Heart right ventricle (tissue), 16 donors: Measurements from ENCODE around the gene HORMAD2. TPM values are rescaled to one million over a fixed set of nuclear protein-coding genes. Genes with fewer than 3 reads are reported as not detected.

ENCODE experiments used
- ATAC-seq, 8 donors: fragments of 200-7000 bp; cut with Tn5 transposase; one replicate each; pipeline ENCODE4 v1.9.1; 2020; ENCODE audit warnings: mild to moderate bottlenecking in 8 of 8, moderate library complexity in 8 of 8, moderate number of reproducible peaks in 1 of 8
- DNase-seq, 2 donors: peaks; one replicate each; pipeline ENCODE4 v3.0.0-alpha.2; 2020
- H3K27ac ChIP-seq, 10 donors: fragments of 200-600 bp; sonication (generic) in 2 of 10; one replicate each; pipeline versions ENCODE4 v1.5.0 to v1.8.0; 2020 to 2022; ENCODE audit warnings: mild to moderate bottlenecking in 3 of 10
- H3K27me3 ChIP-seq, 7 donors: fragments of 200-600 bp; one replicate each; pipeline ENCODE4 v1.8.0; 2021 to 2022; ENCODE audit warnings: mild to moderate bottlenecking in 2 of 7
- H3K36me3 ChIP-seq, 9 donors: fragments of 200-600 bp; sonication (generic) in 1 of 9; one replicate each; pipeline versions ENCODE4 v1.5.0 to v1.8.0; 2020 to 2022; ENCODE audit warnings: mild to moderate bottlenecking in 2 of 9
- H3K4me1 ChIP-seq, 9 donors: fragments of 200-600 bp; sonication (generic) in 1 of 9; one replicate each; pipeline versions ENCODE4 v1.5.0 to v1.8.0; 2020 to 2022; ENCODE audit warnings: mild to moderate bottlenecking in 4 of 9
- H3K4me3 ChIP-seq, 10 donors: fragments of 200-600 bp; sonication (generic) in 2 of 10; one replicate each; pipeline versions ENCODE4 v1.5.0 to v1.8.0; 2020 to 2022; ENCODE audit warnings: mild to moderate bottlenecking in 7 of 10, moderate library complexity in 2 of 10
- H3K9me3 ChIP-seq, 11 donors: fragments of 200-600 bp in 10 of 11; sonication (generic) in 2 of 11; one replicate each; pipeline versions ENCODE4 v1.5.0 to v1.8.0; 2013 to 2022; ENCODE audit warnings: mild to moderate bottlenecking in 2 of 11, control low read depth in 1 of 11, moderate library complexity in 1 of 11
- CTCF ChIP-seq, 9 donors: fragments of 200-600 bp; sonication (generic) in 2 of 9; IDR thresholded peaks; one replicate each; pipeline versions ENCODE4 v1.5.0 to v1.8.0; 2021 to 2022; ENCODE audit warnings: antibody characterized with exemption in 9 of 9, mild to moderate bottlenecking in 5 of 9, moderate library complexity in 1 of 9
- WGBS, 2 donors: extraction: QIAGEN DNeasy Blood & Tissue Kit; methylation state at CpG; one replicate each; pipeline ENCODE4 v1.1.7; 2013; ENCODE audit warnings: inconsistent platforms in 1 of 2; 5-methylcytosine and 5-hydroxymethylcytosine counted together
- intact Hi-C, 10 donors: fragments of 100-400 bp; cut with DNase I; formaldehyde crosslinking; loops; one replicate each; pipeline versions ENCODE4 v1.11.1 to v1.14.2; 2022
- polyA plus RNA-seq, 2 donors: library from polyadenylated mRNA; stranded (reverse); fragments of 200-250 nt; gene quantifications; one replicate each; pipeline ENCODE4 v1.2.3, GENCODE V29; 2013
- total RNA-seq, 10 donors: library from RNA; stranded (reverse); fragmentation: NEBNext Ultra II Directional in 3 of 10; extraction: Animal tissue kit (Norgen Biotek cat#: 25700) in 3 of 10; gene quantifications; one replicate each; pipeline versions ENCODE4 v1.2.1 to v1.2.4, GENCODE V29; 2021 to 2023
- donor health status: Arrhythmogenic right ventricular cardiomyopathy.
- donor health status: ischemic (EF 13 %, LVEDD 7.1; RV severe dilation, severe dysfunction).
- donor health status: healthy with polysubstance abuse.
- donor health status: DM: no; HTN: yes; CAD: no.
- donor health status: DM: no; HTN: no; CAD: no.
- donor health status: ischemic (EF 25% LVEDD 6.9; RV normal size, moderate dysfunction).
- donor health status: ischemic (EF 25% LVEDD 5.7; RV mildly dilated, moderate dysfunction).
- donor health status: healthy.
- donor health status: DM: yes; HTN: yes; CAD: no.
- donor health status: Ischemic cardiomyopathy.
- donor health status: ischemic (EF 35%, LVEDD 5.7; RV mildly dilated, moderate dysfunction).
- donor health status: nonischemic (EF 11% LVEDD 7.7; RV severe dilation, severe dysfunction).
- donor health status: DM: yes; HTN: yes; CAD: no.
- donor health status: PGD.
- donor health status: ischemic (EF 29% LVEDD 5.4; RV normal size, mild dysfunction).
- donor health status: nonischemic (EF 23%, LVEDD 6.1; RV moderate dilation, normal function).

The HORMAD2 gene
- total and polyA plus RNA-seq, 12 donors, result not detected

DNA sequence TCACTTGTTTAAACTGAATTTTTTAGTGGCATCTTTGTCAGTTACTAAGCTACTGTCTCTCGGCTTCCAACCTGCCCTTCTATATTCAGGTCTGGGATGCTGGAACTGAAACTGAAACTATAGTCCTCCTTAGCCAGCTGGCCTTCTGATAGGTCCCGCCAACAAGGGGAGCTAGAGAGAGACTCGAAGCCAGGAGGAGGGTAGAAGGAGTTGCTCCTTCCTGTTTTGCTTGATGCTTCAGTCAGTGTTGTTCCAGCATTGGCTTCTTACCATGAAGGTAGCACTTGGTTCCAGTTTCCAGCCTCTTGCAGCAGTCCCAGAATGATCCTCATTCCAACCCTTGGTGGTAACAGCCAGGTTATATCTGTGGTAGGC is 32.9 kb upstream of the HORMAD2 start:
- intact Hi-C loops, result no loop called here
- ATAC-seq (no peak), DNase-seq (no peak)
- TF ChIP-seq CTCF (IDR thresholded peaks at IDR 0.05), result peak in 1 of 9 donors; percentile 13
- Histone ChIP-seq H3K4me1 (peaks cover 0 to 7% (median 0%) of the 10 kb centered on the region in 9 donors), H3K27me3 (no peaks in the 10 kb centered on the region), H3K36me3 (no peaks in the 10 kb centered on the region), H3K27ac (no peak overlapping the region), H3K4me3 (no peak overlapping the region), H3K9me3 (no peaks in the 10 kb centered on the region)
- WGBS, 2 donors, result 68 to 73% methylated on average over 3 of the region's 3 CpGs

DNA sequence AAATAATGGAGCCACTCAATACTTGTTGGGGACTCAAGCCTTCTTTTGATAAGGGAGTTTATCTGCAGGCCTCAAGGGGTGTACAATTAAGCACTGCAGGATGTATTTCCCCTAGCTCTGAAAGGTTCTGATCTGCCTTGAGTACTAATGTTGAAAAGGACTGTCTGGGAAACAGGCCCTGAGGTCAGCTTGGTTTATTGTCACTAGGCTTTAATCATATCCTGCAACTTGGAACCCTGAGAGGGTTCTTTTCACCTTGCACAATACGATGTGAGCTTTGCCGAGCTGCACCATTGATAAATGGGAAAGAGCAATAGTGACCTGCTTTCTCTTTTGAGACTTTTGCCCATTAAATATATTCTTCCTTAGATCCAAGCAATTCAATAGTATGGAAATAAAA is 31.6 kb upstream of the HORMAD2 start:
- Histone ChIP-seq H3K27me3 (no peaks in the 10 kb centered on the region), H3K9me3 (no peaks in the 10 kb centered on the region), H3K36me3 (no peaks in the 10 kb centered on the region), H3K4me3 (no peak overlapping the region), H3K4me1 (peaks cover 0 to 6% (median 0%) of the 10 kb centered on the region in 9 donors), H3K27ac (no peak overlapping the region)
- WGBS, 2 donors, result 67 to 72% methylated on average over 2 of the region's 2 CpGs
- intact Hi-C loops, result no loop called here
- ATAC-seq, result no peak
- no peak for TF ChIP-seq CTCF (IDR thresholded peaks at IDR 0.05)
- DNase-seq, result no peak

DNA sequence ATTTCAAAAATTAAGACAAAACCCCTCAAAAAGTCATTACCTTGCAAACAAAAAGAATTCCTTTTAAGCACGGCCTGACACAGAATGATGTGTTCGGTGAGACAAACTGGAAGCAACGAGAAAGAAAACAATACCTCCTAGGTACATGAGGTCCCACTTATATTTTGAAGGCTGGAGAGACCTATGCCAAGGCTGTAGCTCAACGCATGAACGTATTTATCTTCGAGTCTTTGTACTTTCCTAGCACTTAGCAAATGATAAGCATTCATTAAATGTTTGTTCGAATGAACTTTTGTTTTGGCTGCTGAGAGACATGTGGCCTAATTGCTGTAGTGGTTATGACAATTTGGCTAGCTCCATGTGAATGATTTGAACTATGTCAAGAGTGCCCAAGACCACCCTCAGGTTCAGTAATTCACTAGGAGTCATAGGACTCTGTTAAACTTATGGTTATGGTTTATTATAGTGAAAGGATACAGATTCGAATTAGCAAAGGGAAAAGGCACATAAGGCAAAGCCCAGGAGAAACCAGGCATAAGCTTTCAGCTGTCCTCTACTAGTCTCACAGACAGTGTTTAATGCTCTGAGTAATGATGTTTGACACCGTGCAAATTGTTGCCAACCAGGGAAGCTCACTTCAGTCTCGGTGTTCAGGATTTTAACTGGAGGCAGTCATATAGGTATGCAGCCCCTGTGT is 26.0 kb upstream of the HORMAD2 start:
- 55 to 58% methylated on average over 10 of the region's 10 CpGs for WGBS, 2 donors
- no peaks in the 10 kb centered on the region for H3K36me3 ChIP-seq
- peak overlapping the region in 1 of 10 donors; percentile 22 for H3K27ac ChIP-seq
- H3K4me1 ChIP-seq, result peaks cover 0 to 12% (median 6%) of the 10 kb centered on the region in 9 donors
- intact Hi-C loops, result no loop called here
- ATAC-seq (peak in 2 of 8 donors; percentile 22 to 58), DNase-seq (no peak)
- peaks cover 0 to 19% (median 0%) of the 10 kb centered on the region in 11 donors for H3K9me3 ChIP-seq
- no peak for TF ChIP-seq CTCF (IDR thresholded peaks at IDR 0.05)
- no peaks in the 10 kb centered on the region for H3K27me3 ChIP-seq
- no peak overlapping the region for H3K4me3 ChIP-seq

GRCh38 chr22:30054764-30055069 is 25.5 kb upstream of the HORMAD2 start:
- intact Hi-C loops, result no loop called here
- Histone ChIP-seq H3K9me3 (peaks cover 0 to 19% (median 0%) of the 10 kb centered on the region in 11 donors), H3K27me3 (no peaks in the 10 kb centered on the region), H3K36me3 (no peaks in the 10 kb centered on the region), H3K4me1 (peaks cover 0 to 12% (median 6%) of the 10 kb centered on the region in 9 donors), H3K4me3 (no peak overlapping the region), H3K27ac (peak overlapping the region in 1 of 10 donors; percentile 22)
- TF ChIP-seq CTCF (IDR thresholded peaks at IDR 0.05), result no peak
- ATAC-seq, result peak in 1 of 8 donors; percentile 34
- DNase-seq, result no peak
